Superior temporal gyrus (tissue), 1 donor: Measurements from ENCODE around the gene LIMA1.
"Not testable (repeated sequence)": the region's sequence is repeated elsewhere in the genome, so short reads cannot be mapped to it uniquely, and the experiment has no call there.

Experiments used
- DNase-seq: peaks from one replicate; pipeline ENCODE4 v3.0.0-alpha.2; 2016; ENCODE audit errors: extremely low spot score

LIMA1 gene

DNA sequence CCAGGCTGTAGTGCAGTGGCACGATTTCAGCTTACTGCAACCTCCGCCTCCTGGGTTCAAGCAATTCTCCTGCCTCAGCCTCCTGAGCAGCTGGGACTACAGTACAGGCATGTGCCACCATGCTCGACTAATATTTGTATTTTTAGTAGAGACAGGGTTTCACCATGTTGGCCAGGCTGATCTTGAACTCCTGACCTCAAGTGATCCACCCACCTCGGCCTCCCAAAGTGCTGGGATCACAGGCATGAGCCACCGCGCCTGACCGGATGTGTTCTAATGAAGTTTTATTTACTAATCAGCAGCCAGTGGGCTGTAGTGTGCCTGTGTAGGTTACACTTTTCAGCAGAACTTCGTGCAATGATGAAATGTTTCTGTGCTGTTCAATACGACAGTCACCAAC, 35.7 kb downstream of the LIMA1 start:
- not testable (repeated sequence) for DNase-seq

DNA sequence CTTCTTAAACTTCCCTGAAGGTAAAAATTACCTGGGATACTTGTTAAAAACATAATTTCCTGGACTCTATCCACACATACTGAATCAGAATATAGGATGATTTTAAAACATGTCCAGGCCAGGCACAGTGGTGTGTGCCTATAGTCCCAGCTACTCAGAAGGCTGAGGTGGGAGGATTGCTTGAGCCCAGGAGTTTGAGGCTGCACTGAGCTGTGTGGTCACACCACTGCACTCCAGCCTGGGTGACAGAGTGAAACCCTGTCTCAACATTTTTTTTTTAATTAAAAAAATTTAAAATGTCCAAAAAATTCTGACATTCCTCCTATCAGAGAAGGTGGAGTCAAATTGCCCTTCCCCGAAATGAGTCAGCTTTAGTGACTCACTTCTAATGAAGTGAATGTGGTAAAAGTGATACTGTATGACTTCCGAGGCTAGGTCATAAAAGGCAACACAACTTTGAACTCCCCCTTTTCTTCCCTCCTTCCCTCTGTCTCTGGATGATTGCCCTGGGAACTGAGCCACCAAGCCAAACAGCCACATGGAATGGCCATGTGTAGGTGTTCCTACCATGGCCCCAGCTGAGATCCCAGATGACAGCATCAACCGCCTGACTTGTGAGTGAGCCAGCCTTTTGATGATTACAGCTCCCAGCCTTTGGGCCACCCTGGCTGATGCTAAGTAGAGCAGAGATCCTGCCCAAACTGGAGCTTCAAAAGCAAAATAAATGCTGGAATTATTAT, 36.3 kb downstream of the LIMA1 start:
- DNase-seq = no peak

GRCh38 chr12:50246197-50246865, 37.0 kb downstream of the LIMA1 start:
- no peak for DNase-seq

DNA sequence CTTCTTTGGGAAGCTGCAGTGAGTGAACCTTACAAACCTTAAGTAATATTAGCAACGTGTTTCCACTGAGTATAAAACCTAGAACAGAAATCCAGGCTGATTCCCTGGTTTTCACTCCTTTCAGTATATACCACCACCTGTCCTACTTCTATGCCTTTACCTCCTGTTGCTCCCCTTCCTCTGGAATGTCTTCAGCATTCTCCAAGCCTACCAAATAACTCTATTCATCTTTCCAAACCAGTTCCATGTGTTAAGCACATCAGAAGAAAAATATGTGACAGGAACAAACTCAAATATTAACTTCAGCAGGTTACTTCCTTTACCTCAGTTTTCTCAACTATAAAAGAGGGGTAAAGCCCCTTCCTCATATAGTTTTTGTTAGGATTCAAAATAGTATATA, 39.8 kb downstream of the LIMA1 start:
- no peak for DNase-seq

GRCh38 chr12:50242751-50243191, 40.5 kb downstream of the LIMA1 start:
- DNase-seq = no peak

DNA sequence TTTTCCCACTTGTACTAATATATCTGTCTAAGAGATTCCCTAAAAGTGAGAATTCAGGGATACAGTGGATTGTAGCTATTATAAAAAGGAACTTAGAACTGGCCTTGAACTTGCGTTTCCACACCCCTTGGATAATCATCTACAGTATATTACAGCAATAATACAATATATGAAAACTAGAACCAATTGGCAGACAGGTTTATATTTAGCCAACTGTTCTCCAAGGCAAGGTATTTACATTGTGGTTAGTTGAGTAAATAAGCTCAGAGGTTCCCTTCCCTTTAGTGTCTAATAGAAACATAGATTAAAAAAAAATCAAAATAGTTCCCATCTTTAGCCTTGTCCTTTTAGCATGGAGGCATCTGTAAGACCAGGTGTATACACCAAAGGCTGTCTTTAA, 42.1 kb downstream of the LIMA1 start:
- DNase-seq = no peak

- DNase-seq = no peak
Measured at GRCh38 chr12:50240792-50241114, 42.6 kb downstream of the LIMA1 start.

- DNase-seq = no peak
Measured at GRCh38 chr12:50240096-50240791, 43.1 kb downstream of the LIMA1 start.

DNA sequence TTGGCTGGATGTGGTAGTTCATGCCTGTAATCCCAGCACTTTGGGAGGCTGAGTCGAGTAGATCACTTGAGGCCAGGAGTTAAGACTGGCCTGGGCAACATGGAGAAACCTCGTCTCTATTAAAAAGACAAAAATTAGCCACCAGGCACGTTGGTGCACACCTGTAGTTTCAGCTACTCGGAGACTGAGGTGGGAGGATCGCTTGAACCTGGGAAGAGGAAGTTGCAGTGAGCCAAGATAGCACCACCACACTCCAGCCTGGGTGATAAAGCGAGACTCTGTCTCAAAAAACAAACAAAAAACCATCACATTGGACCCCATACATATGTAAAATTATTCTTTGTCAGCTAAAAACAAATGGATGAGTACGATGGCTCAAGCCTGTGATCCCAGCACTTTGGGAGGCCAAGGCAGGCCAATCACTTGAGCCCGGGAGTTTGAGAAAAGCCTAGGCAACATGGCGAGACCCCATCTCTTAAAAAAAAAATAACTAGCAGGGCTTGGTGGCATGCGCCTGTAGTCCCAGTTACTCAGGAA, 43.9 kb downstream of the LIMA1 start:
- DNase-seq = no peak

DNA sequence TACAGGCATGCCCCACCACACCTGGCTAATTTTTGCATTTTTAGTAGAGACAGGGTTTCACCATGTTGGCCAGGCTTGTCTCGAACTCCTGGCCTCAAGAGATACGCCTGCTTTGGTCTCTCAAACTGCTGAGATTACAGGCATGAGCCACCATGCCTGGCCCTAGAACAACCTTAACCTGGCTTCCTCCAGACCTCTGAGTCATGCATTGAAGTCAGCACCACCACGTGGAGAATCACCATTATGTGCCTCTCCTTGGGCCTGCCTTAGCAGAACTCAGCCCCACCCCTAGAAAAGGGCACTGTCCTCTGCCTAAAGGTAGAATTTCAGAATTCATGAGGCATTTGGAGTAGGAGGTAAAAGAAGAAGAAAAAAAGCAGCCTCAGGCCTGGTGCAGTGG, 49.0 kb downstream of the LIMA1 start:
- DNase-seq = no peak

DNA sequence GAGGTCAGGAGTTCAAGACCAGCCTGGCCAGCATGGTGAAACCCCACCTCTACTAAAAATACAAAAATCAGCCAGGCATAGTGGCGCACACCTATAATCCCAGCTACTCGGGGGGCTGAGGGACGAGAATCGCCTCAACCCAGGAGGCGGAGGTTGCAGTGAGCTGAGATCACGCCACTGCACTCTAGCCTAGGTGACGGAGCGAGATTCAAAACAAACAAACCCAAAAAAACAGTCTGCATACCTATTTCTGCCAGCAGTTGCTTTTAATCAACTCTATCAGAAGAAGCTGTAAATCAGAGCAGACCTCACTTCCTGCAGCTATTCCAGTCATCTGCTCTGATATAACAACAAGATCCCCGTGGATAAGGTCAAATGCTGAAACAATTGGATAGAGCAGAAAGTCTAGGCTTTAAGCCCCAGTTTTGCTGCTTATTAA, 50.5 kb downstream of the LIMA1 start:
- no peak for DNase-seq

DNA sequence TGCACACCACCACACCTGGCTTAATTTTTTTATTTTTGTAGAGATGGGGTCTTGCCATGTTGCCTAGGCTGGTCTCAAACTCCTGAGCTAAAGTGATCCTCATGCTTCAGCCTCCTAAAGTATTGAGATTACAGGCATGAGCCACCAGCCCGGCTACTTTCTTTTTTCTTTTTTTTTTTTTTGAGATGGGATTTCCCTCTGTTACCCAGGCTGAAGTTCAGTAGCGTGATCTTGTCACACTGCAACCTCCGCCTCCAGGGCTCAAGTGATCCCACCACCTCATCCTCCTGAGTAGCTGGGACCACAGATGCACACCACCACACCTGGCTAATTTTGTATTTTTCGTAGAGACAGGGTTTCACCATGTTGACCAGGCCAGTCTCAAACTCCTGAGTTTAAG, 51.1 kb downstream of the LIMA1 start:
- DNase-seq = no peak

DNA sequence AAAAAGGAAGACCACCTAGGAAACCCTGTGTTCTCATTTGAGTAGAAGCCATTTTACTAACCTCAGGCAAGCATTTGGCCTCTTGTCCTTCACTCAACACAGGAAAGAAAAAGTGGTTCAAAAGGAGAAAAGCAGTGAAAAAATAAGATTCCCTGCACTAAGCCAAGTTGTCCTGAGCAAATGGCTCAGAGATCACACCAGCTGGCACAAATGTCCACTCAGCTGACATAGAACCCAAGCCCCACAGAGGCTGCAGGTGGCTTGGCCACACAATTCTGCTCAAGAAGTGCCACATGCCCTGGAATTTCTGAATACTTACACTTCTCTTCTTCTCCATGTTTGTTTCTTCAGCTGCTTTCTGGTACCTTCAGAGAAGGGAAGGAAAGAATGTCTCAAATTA, 52.0 kb downstream of the LIMA1 start:
- DNase-seq = no peak

GRCh38 chr12:50230217-50230616, 53.1 kb downstream of the LIMA1 start:
- DNase-seq = no peak

GRCh38 chr12:50224026-50224692, 59.2 kb downstream of the LIMA1 start:
- DNase-seq = no peak

DNA sequence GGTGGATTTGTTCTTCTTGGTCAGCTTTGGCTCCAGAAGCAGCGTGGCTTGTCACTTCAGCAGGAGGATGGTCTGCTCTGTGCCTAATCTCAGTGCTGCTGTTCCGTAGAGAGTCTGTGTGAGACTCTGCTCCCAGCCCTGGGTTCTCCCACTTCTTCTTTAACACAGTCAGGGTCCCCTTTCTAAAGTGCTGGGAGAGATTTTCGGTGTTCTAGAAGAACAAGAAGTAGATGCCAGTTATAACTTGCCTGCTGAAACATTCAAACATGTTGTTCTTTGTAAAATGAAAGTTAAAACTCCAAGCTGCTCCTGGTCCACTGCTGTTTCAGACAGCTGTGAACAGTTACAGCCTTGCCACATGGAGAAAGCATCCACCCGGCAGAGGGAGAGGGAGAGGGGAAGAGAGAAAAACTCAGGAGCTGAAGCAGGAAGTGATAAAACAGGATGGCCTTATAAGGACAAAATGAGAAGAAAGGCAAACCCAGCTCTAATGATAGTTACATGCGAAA, 61.0 kb downstream of the LIMA1 start:
- peak; percentile 71 for DNase-seq

- DNase-seq = peak; percentile 46
Measured at GRCh38 chr12:50221228-50222008, 61.9 kb downstream of the LIMA1 start.

DNA sequence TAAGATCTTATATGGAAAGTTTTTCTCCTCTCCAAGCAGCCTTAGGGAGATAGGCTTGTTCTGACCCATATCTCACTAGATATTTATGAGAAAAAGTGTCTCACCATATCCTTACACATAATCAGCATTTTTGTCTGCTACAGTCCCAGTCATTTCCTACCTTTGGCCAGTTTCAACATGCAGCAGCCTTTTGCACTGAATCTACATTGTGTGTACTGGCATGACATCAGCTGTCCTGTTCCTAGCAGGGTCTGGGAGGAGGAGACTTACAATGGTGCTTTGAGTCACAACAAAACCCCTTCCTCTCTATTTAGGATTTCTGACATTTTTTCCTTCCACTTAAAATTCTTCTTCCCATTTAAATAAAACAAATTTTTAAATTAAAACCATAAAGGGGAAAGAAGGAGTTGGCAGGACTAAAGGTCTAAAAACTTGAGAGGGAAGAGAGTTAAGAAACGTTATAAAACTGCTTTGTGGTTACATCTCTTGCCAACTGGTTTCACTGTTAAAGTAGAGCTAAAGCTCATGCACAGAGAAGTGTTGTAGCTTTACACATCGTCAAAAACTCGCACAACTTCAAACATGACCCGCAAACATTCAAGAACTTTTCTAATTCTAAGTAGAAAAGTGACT, 62.8 kb downstream of the LIMA1 start:
- DNase-seq = no peak

DNA sequence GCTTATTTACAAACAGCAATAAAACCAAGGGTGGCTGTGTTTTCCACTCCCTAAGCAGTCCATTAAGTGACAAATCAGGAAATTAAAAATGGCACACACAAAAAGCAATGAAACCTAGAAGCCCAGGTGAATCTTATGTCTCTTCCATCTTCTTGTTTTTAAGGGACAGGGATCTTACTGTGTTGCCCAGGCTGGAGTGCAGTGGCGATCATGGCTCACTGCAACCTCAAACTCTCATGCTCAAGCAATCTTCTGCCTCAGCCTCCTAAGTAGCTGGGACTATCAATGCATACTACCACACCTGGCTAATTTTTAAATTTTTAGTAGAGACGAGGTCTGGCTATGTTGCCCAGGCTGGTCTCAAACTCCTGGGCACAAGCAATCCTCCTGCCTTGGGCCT, 63.8 kb downstream of the LIMA1 start:
- DNase-seq = no peak

DNA sequence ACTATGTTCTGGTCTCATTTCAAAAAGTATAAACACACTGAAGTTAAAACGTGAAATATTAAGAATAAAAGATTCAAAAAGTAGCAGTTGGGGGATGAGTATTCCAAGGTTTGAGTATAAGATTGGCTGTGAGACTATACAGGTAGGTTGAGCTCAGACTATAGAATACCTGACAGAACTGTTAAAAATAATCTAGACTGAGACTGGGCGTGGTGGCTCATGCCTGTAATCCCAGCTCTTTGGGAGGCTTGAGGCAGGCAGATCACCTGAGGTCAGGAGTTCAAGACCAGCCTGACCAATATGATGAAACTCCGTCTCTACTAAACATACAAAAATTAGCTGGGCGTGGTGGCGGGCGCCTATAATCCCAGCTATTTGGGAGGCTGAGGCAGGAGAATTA, 64.3 kb downstream of the LIMA1 start:
- not testable (repeated sequence) for DNase-seq

- DNase-seq = no peak
Measured at GRCh38 chr12:50218386-50218785, 64.9 kb downstream of the LIMA1 start.
